GM19043 (cell line): ENCODE results near the gene SERPINA3.

Experiments used
- ATAC-seq: cut with Tn5 transposase; IDR thresholded peaks from one replicate; pipeline ENCODE4 v1.9.1; 2021; ENCODE audit warnings: low read depth; ENCODE audit not compliant: unreplicated experiment

The SERPINA3 gene

DNA sequence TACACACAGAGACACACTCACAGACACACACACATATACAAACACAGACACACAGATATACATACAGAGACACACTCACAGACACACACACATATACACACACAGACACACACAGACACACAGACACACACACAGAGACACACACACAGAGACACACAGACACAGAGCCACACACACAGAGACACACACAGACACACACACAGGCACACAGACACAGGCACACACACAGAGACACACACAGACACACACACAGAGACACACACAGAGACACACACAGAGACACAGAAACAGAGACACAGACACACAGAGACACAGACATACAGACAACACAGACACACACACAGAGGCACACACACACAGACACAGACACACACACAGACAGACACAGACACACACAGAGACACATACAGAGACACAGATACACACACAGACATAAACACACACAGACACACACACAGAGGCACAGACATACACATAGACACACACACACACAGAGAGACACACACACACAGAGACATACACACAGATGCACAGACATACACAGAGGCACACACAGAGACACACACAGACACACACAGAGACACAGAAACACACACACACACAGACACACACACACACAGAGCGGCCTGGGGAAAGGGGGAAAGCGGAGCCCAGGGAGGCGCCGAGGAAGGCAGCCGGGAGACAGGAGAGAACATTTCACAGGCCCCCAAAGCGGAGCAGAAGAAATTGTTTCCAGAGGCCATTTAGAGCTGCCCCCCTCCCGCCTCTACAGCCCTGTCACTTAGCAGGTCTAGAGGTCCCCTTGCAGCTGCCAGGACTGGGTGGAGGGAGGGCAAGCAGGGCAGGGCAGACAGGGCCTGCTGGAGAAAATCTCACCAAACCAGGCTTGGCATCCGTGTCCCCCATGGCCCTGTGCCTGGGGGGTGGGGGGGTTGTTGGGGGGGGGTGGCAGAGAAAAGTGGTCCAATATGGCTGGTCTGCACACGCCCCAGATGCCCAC, 38.9 kb downstream of the SERPINA3 start:
- no peak for ATAC-seq

GRCh38 chr14:94653321-94653720, 41.1 kb downstream of the SERPINA3 start:
- ATAC-seq = no peak

- no peak for ATAC-seq
These were observed 42.1 kb downstream of the SERPINA3 start for GRCh38 chr14:94654071-94654861.

DNA sequence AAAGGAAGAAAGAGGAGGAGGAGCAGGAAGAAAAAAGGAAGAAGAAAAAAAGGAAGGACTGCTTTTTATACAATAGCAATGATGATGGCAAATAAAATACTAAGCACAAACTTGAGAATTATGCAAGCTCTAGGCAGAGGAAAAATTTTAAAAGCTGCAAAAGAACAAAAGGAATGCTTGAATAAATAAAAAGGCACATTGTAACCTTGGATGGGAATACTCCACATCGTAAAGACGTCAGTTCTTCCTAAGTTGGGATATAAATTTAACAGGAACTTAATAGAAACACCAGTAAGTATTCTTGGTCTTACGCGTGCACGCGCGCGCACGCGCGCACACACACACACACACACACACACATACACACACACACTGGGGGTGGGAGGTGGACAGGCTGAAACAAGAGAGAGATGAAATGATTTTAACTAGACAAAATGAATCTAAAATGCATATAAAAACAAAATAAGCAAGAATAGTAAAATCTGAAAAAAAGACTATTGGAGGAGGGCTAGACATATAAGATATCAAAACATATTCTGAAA, 43.0 kb downstream of the SERPINA3 start:
- ATAC-seq = no peak

DNA sequence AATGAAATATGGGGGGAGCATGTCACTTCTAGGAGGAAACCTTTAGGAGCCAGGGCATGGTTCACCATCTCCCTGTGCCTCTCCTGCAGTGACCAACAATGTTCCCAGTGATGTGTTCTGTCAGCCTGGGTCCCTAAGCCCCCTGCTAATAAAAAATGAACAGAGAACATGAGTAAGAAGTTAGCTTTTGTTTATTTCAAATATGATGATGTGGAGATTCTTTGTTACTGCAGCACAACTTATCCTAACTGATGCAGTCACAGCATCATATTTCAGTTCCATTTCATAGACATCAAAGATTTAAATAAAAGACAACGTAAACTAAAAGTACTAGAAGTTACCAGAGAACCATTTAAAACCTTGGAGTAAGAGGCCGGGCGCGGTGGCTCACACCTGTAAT, 43.9 kb downstream of the SERPINA3 start:
- no peak for ATAC-seq

GRCh38 chr14:94659256-94659655, 47.1 kb downstream of the SERPINA3 start:
- ATAC-seq = no peak

GRCh38 chr14:94659901-94660300, 47.7 kb downstream of the SERPINA3 start:
- ATAC-seq = no peak

DNA sequence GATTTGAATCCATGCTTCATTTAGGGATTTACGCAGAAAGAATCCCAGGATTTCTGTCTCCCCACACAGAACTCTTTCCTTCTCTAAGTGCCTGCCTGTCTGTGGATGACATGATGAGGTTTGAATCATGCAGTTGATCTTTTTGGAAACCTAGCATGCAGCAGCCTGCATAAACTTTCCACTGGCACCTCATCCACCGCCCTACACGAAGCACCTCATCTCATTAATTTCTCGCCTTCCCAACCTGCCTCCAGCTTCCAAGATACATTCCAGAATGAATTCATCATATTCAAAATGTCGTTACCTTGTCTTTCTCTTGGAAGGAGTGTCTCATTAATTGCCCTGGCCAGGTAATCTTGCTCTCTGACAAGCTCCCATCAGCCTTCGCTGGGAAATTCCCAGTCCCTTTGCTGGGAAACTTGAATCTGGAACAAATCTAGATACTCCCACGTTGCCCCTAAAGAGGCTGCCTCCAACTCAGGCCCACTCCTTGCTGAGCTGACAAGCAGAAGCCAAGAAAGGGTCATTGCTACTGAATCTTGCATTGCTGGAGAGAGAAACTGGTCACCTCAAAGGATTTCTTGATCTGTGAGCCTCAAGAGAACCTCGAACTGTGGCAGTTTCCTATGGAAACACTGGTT, 48.2 kb downstream of the SERPINA3 start:
- ATAC-seq = no peak

DNA sequence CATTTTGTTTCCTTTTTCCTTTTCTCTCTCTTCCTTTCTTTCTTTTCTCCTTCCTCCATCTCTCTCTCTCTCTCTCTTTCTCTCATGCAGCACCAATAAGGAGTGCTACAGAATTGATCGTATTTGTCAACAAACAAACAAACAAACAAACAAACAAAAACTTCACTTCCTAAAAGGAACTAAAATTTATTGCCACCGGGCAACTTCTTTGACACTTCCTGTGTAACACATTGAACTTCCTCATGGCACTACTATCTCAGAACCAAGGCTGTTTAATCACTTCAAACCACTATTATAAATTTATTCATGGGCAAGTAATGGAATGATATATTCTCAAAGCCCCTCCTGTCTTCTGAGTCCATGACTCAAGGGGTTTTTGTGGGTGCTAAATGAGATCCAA, 51.3 kb downstream of the SERPINA3 start:
- ATAC-seq = no peak

DNA sequence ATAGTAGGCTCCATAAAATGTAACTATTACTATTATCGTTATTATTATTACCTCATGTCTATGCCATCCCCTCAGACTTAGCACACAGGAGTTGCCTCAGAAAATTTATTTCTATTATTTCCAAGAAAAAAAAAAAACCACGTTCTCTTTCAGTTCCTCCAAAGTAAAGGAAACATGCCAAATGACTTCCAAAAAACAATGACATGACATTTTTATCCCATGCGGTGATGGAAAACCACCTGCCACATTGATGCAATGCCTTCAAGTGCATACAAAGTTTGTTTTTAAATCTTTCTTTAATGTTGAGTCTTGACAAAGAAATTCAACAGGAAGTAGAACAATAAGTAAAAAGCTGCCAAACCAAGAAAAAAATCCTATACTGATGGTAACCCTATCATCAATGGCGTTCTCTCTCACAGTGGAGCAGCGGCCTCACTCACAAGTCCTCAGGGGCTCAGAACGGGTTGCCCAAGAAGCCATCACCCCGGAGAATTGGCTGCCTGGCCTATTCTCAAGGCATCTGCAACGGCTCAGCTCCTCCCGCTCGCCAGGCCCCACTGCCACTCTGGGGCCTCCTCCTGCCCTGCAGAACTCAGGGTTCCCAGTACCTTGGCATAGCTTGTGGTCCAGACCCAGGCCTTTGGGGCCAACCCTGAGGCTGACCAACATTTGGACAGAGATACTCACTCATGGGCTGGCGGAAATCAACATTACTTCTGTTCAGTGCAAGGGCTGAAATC, 51.9 kb downstream of the SERPINA3 start:
- ATAC-seq = no peak

DNA sequence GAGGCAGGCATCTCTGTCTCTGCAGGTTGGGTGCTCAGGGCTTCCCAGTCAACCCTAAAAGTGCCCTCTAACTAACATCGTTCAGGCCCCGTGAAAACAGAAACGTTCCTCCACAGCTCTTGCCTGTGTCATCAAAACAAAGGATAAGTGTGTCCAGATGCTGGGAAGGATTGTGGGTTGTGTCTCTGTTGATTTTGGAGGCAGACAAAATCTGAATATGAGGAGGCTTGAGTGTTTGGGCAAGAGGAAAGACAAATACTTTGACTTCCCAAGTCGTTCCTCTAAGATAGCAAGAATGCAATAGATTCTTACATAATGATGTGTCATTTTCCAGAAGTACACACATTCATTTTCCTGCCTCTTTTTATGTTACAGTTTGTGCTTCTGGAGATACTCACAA, 52.9 kb downstream of the SERPINA3 start:
- no peak for ATAC-seq

GRCh38 chr14:94665544-94665943, 53.4 kb downstream of the SERPINA3 start:
- no peak for ATAC-seq

GRCh38 chr14:94670692-94671285, 58.6 kb downstream of the SERPINA3 start:
- no peak for ATAC-seq

- no peak for ATAC-seq
These were observed 59.8 kb downstream of the SERPINA3 start for GRCh38 chr14:94671870-94672444.

- no peak for ATAC-seq
These were observed 60.9 kb downstream of the SERPINA3 start for GRCh38 chr14:94673071-94673470.
